ENCODE results near the gene DMPK.

Gene DMPK

GRCh38 chr19:45782162-45782691 lies at the start of gene DMPK:
Gene DMPK (minus strand): TSS chr19:45782490. CDS start chr19:45782352, 138 bp downstream.
- TF ChIP-seq CTCF (IDR thresholded peaks at IDR 0.05; ENCODE audit: extremely low read depth, missing control alignments) = no peak
- DNase-seq (ENCODE audit: low spot score) = no peak

GRCh38 chr19:45828945-45829344 lies 46.7 kb upstream of the DMPK start:
- no peak for DNase-seq (ENCODE audit: low spot score)
- TF ChIP-seq CTCF (IDR thresholded peaks at IDR 0.05; ENCODE audit: extremely low read depth, missing control alignments) = no peak

- TF ChIP-seq CTCF (IDR thresholded peaks at IDR 0.05; ENCODE audit: extremely low read depth, missing control alignments) = no peak
- no peak for DNase-seq (ENCODE audit: low spot score)
Observed at GRCh38 chr19:45828523-45828922, 46.2 kb upstream of the DMPK start.

- no peak for DNase-seq (ENCODE audit: low spot score)
- TF ChIP-seq CTCF (IDR thresholded peaks at IDR 0.05; ENCODE audit: extremely low read depth, missing control alignments) = no peak
Observed at GRCh38 chr19:45827459-45828093, 45.3 kb upstream of the DMPK start.

- no peak for TF ChIP-seq CTCF (IDR thresholded peaks at IDR 0.05; ENCODE audit: extremely low read depth, missing control alignments)
- DNase-seq (ENCODE audit: low spot score) = no peak
Observed at GRCh38 chr19:45826934-45827333, 44.6 kb upstream of the DMPK start.

GRCh38 chr19:45825917-45826893 lies 43.9 kb upstream of the DMPK start:
- no peak for DNase-seq (ENCODE audit: low spot score)
- TF ChIP-seq CTCF (IDR thresholded peaks at IDR 0.05; ENCODE audit: extremely low read depth, missing control alignments) = no peak

GRCh38 chr19:45825263-45825605 lies 42.9 kb upstream of the DMPK start:
- DNase-seq (ENCODE audit: low spot score) = no peak
- no peak for TF ChIP-seq CTCF (IDR thresholded peaks at IDR 0.05; ENCODE audit: extremely low read depth, missing control alignments)
